Osteocyte (in vitro differentiated cells): ENCODE results near the gene CASKIN1. TPM values are rescaled to one million over a fixed set of nuclear protein-coding genes. Genes with fewer than 3 reads are reported as not detected.

Source experiments
- DNase-seq: peaks from one replicate; pipeline ENCODE4 v3.0.0; 2021; ENCODE audit warnings: mixed read lengths; ENCODE audit not compliant: unreplicated experiment; ENCODE audit errors: extremely low spot score
- H3K27ac Mint-ChIP-seq: one replicate; pipeline ENCODE4 v1.8.0; 2021; ENCODE audit warnings: mild to moderate bottlenecking, mixed read lengths; ENCODE audit not compliant: unreplicated experiment
- H3K27me3 Mint-ChIP-seq: one replicate; pipeline ENCODE4 v1.8.0; 2021; ENCODE audit warnings: mixed read lengths; ENCODE audit not compliant: unreplicated experiment
- H3K36me3 Mint-ChIP-seq: one replicate; pipeline ENCODE4 v1.8.0; 2021; ENCODE audit warnings: mixed read lengths; ENCODE audit not compliant: unreplicated experiment
- H3K4me1 Mint-ChIP-seq: one replicate; pipeline ENCODE4 v1.8.0; 2021; ENCODE audit warnings: mixed read lengths; ENCODE audit not compliant: unreplicated experiment
- H3K4me3 Mint-ChIP-seq: one replicate; pipeline ENCODE4 v1.8.0; 2021; ENCODE audit warnings: mild to moderate bottlenecking, moderate library complexity, mixed read lengths; ENCODE audit not compliant: unreplicated experiment
- H3K9me3 Mint-ChIP-seq: one replicate; pipeline ENCODE4 v1.8.0; 2021; ENCODE audit warnings: mixed read lengths; ENCODE audit not compliant: unreplicated experiment
- CTCF ChIP-seq: fragments of 200-600 bp; sonication (generic); IDR thresholded peaks from 2 replicates; pipeline ENCODE4 v1.5.0; 2021; ENCODE audit warnings: antibody characterized with exemption, mild to moderate bottlenecking, moderate library complexity
- total RNA-seq: library from RNA; stranded (reverse); gene quantifications from 2 replicates; pipeline ENCODE4 v1.2.1, GENCODE V29; 2021

The CASKIN1 gene
- total RNA-seq, 1 donor from 2014 or later = 2.4 TPM

- Mint-ChIP-seq H3K27ac (no peak overlapping the region), H3K36me3 (peaks cover 23% of the 10 kb centered on the region), H3K27me3 (no peaks in the 10 kb centered on the region), H3K9me3 (no peaks in the 10 kb centered on the region), H3K4me3 (no peak overlapping the region), H3K4me1 (peaks cover 3% of the 10 kb centered on the region)
- no peak for TF ChIP-seq CTCF
- no peak for DNase-seq
Measured at GRCh38 chr16:2172688-2173335, 23.6 kb downstream of the CASKIN1 start.

GRCh38 chr16:2171601-2172178 is 24.7 kb downstream of the CASKIN1 start:
- TF ChIP-seq CTCF = no peak
- peaks cover 3% of the 10 kb centered on the region for H3K4me1 Mint-ChIP-seq
- no peaks in the 10 kb centered on the region for H3K27me3 Mint-ChIP-seq
- H3K27ac Mint-ChIP-seq = no peak overlapping the region
- peaks cover 21% of the 10 kb centered on the region for H3K36me3 Mint-ChIP-seq
- no peak for DNase-seq
- no peaks in the 10 kb centered on the region for H3K9me3 Mint-ChIP-seq
- H3K4me3 Mint-ChIP-seq = no peak overlapping the region

GRCh38 chr16:2170587-2171435 is 25.6 kb downstream of the CASKIN1 start:
- no peak overlapping the region for H3K4me3 Mint-ChIP-seq
- H3K36me3 Mint-ChIP-seq = peaks cover 19% of the 10 kb centered on the region
- peaks cover 3% of the 10 kb centered on the region for H3K4me1 Mint-ChIP-seq
- H3K9me3 Mint-ChIP-seq = no peaks in the 10 kb centered on the region
- no peaks in the 10 kb centered on the region for H3K27me3 Mint-ChIP-seq
- no peak overlapping the region for H3K27ac Mint-ChIP-seq
- no peak for TF ChIP-seq CTCF
- no peak for DNase-seq

GRCh38 chr16:2170080-2170479 is 26.3 kb downstream of the CASKIN1 start:
- Mint-ChIP-seq H3K27ac (no peak overlapping the region), H3K36me3 (peaks cover 20% of the 10 kb centered on the region), H3K9me3 (no peaks in the 10 kb centered on the region), H3K4me3 (no peak overlapping the region), H3K4me1 (peaks cover 3% of the 10 kb centered on the region), H3K27me3 (no peaks in the 10 kb centered on the region)
- DNase-seq = no peak
- no peak for TF ChIP-seq CTCF

GRCh38 chr16:2167068-2167638 is 29.3 kb downstream of the CASKIN1 start:
- Mint-ChIP-seq H3K9me3 (no peaks in the 10 kb centered on the region), H3K27me3 (no peaks in the 10 kb centered on the region), H3K27ac (no peak overlapping the region), H3K4me3 (no peak overlapping the region), H3K36me3 (peaks cover 10% of the 10 kb centered on the region), H3K4me1 (peaks cover 3% of the 10 kb centered on the region)
- TF ChIP-seq CTCF = no peak
- no peak for DNase-seq
